Adrenal gland (tissue), 12 donors: ENCODE results near the gene ERICH2. TPM values are rescaled to one million over a fixed set of nuclear protein-coding genes. Genes with fewer than 3 reads are reported as not detected.

Experiments used
- DNase-seq, 7 donors: peaks; one replicate each; pipeline ENCODE4 v3.0.0-alpha.2; 2019 to 2020
- H3K27ac ChIP-seq, 5 donors: fragments of 200-600 bp; sonication (generic) in 4 of 5; 1 replicate in 3 of 5; 2 replicates in 2 of 5; pipeline versions ENCODE4 v1.5.1 to v1.8.0; 2016 to 2020; ENCODE audit warnings: mild to moderate bottlenecking in 1 of 5
- H3K27me3 ChIP-seq: fragments of 200-600 bp; 2 replicates; pipeline ENCODE4 v1.8.0; 2021
- H3K36me3 ChIP-seq, 2 donors: fragments of 200-600 bp; replicated peaks in 1 of 2; 1 replicate in 1 of 2; 2 replicates in 1 of 2; pipeline versions ENCODE4 v1.5.1 to v1.8.0; 2018 to 2022
- H3K4me1 ChIP-seq, 2 donors: fragments of 200-600 bp; replicated peaks in 1 of 2; 1 replicate in 1 of 2; 2 replicates in 1 of 2; pipeline versions ENCODE4 v1.5.1 to v1.8.0; 2018 to 2021
- H3K4me3 ChIP-seq, 4 donors: fragments of 200-600 bp; sonication (generic) in 3 of 4; one replicate each; pipeline ENCODE4 v1.5.1; 2016 to 2018
- H3K9me3 ChIP-seq, 3 donors: fragments of 200-600 bp; sonication (generic) in 1 of 3; replicated peaks in 1 of 3; 1 replicate in 2 of 3; 2 replicates in 1 of 3; pipeline versions ENCODE4 v1.5.1 to v1.8.0; 2016 to 2021
- POLR2A ChIP-seq, 2 donors: fragments of 450-650 bp; IDR thresholded peaks; one replicate each; pipeline ENCODE4 v1.6.1; 2017; ENCODE audit warnings: antibody characterized with exemption in 2 of 2, mild to moderate bottlenecking in 2 of 2, moderate library complexity in 1 of 2
- WGBS, 4 donors: extraction: QIAGEN DNeasy Blood & Tissue Kit in 2 of 4; methylation state at CpG; one replicate each; pipeline versions ENCODE4 v1.1.5 to v1.1.7; 2013 to 2017; 5-methylcytosine and 5-hydroxymethylcytosine counted together
- intact Hi-C, 2 donors: fragments of 100-400 bp; cut with DNase I; formaldehyde crosslinking; loops; one replicate each; pipeline versions ENCODE4 v1.14.1 to v1.15.0; 2022 to 2023
- polyA plus RNA-seq, 3 donors: library from polyadenylated mRNA; stranded (reverse); fragments of 200-250 nt in 2 of 3; fragments of 350-450 nt in 1 of 3; fragmentation: Illumina TruSeq in 1 of 3; extraction: RNeasy Lipid Tissue Mini Kit (QIAGEN cat#74804) in 1 of 3; gene quantifications; one replicate each; pipeline ENCODE4 v1.2.3, GENCODE V29; 2013 to 2014
- total RNA-seq, 9 donors: library from RNA; depleted of rRNA in 4 of 9; stranded (reverse); fragments of >200 nt in 4 of 9; fragments of 120-200 nt in 1 of 9; fragmentation: NEBNext Ultra II Directional in 1 of 9; extraction: Animal tissue kit (Norgen Biotek cat#: 25700) in 1 of 9; gene quantifications; one replicate each; pipeline versions ENCODE4 v1.1.0 to v1.2.4, GENCODE V29; 2013 to 2023
- TF ChIP-seq, protein P1 (sequence below), 6 experiments: fragments of 450-650 bp in 4 of 6; fragments of 200-600 bp in 2 of 6; sonication (generic) in 1 of 6; IDR thresholded peaks; 1 replicate in 5 of 6; 2 replicates in 1 of 6; pipeline versions ENCODE4 v1.5.1 to v1.8.0; 2016 to 2021; ENCODE audit warnings: antibody characterized with exemption in 6 of 6, mild to moderate bottlenecking in 2 of 6, moderate library complexity in 1 of 6
- donor health status: healthy with polysubstance abuse.
- donor health status: Bipolar disorder and iron deficiency.
- donor health status: DM: yes; HTN: yes; CAD: no.
- donor health status: DM: no; HTN: no; CAD: no.
- donor health status: DM: no; HTN: no; CAD: no.
- donor health status: DM: yes; HTN: yes; CAD: no.

Gene ERICH2
- total and polyA plus RNA-seq, 12 donors, result 0.39 to 1.7 (median 0.97) TPM; not detected in 6

DNA sequence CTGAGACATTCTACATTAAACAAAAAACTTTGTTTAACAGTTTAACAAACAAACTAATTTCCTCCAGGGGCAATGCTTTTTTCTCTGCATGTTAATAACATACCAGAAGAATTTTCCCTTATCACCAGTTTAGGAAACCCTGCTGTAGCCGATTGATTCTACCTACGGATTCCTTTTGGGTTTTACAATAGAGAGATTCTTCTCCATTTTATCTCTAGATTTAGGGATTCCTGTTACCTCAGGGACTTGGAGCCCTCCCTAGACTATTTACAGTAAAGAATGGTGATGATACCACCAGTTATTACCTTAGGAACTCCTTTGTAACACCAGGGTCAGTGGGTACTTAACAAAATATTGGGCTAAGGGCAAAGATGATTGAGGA lies 5.3 kb upstream of the ERICH2 start:
- no peaks in the 10 kb centered on the region for H3K36me3 ChIP-seq
- intact Hi-C loops, result no loop called here
- DNase-seq, result no peak
- TF ChIP-seq, protein P1, sequence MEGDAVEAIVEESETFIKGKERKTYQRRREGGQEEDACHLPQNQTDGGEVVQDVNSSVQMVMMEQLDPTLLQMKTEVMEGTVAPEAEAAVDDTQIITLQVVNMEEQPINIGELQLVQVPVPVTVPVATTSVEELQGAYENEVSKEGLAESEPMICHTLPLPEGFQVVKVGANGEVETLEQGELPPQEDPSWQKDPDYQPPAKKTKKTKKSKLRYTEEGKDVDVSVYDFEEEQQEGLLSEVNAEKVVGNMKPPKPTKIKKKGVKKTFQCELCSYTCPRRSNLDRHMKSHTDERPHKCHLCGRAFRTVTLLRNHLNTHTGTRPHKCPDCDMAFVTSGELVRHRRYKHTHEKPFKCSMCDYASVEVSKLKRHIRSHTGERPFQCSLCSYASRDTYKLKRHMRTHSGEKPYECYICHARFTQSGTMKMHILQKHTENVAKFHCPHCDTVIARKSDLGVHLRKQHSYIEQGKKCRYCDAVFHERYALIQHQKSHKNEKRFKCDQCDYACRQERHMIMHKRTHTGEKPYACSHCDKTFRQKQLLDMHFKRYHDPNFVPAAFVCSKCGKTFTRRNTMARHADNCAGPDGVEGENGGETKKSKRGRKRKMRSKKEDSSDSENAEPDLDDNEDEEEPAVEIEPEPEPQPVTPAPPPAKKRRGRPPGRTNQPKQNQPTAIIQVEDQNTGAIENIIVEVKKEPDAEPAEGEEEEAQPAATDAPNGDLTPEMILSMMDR (IDR thresholded peaks at IDR 0.05), result no peak
- no peak for TF ChIP-seq POLR2A (IDR thresholded peaks at IDR 0.05)
- no peaks in the 10 kb centered on the region for H3K4me1 ChIP-seq
- H3K27ac ChIP-seq, result no peak overlapping the region
- H3K27me3 ChIP-seq, result no peaks in the 10 kb centered on the region
- no peaks in the 10 kb centered on the region for H3K9me3 ChIP-seq
- H3K4me3 ChIP-seq, result no peak overlapping the region
- WGBS, 4 donors, result 52 to 66% (median 62%) methylated on average over 2 of the region's 2 CpGs

DNA sequence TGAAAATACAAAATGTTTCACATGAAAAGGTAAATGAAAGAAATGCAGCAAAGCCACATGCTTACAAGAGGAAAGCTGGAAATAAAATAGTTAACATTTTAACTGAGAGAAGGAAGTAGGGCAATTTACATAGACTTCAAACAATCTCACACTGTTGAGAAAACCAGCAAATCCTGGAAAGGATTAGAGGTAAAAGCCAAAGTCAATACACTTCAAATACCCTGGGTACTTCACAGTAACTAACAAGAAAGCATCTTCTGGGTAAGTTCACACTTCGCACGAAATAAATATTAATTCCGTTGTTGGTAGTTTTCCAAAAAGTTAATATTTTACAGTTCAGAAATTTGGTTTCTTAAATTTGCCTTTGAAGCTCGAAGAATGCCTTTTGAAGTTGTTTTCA lies 3.5 kb upstream of the ERICH2 start:
- Histone ChIP-seq H3K27ac (no peak overlapping the region), H3K4me1 (peaks cover 0 to 6% of the 10 kb centered on the region in 2 donors), H3K36me3 (no peaks in the 10 kb centered on the region), H3K27me3 (no peaks in the 10 kb centered on the region), H3K9me3 (no peaks in the 10 kb centered on the region), H3K4me3 (no peak overlapping the region)
- intact Hi-C loops, result no loop called here
- no peak for DNase-seq
- TF ChIP-seq, protein P1 (IDR thresholded peaks at IDR 0.05), result no peak
- TF ChIP-seq POLR2A (IDR thresholded peaks at IDR 0.05), result no peak
- 55 to 64% (median 61%) methylated on average over 4 of the region's 4 CpGs for WGBS, 4 donors

DNA sequence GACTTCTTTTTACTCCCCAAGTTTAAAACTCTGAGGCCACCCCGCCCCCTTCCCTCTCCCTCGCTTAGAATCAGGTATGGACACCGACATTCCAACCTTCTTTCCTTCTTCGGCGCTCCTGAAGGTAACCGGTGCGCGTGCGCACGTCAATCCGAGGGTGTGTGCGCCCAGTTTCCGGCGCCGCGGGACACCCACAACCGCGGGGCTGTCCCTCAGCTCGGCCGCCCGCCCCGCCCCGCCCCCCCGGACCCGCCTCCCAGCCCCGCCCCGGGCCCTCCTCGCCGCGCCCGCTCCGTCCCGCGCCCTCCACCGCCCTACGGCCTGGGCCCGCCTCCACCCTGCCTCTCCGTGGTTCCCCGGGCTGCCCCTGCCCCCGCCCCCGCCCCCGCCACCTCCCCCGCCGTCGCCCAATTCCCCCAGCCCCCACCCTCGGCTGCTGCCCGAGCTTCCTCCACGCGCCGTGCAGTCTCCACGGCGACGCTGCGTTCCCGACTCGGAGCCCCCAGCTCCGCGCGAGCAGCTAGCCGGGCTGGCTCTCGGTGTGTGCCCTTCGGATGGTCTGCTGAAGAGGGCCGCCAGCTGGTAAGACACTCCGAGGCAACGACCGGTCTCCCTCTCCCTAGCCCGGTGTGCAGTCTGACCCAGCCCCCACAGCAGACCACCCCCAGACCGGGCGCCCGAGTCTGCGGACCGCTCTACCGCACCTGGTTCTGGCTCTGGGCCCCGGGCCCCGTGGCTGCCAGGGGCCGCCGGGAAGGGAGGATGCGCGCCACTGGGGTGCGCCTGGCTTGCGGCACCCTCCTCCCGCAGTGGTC lies 635 bp downstream of the ERICH2 start:
- intact Hi-C loops, result loop anchor here in 1 of 2 donors (10.0 kb wide), 1 partner anchor 56 kb away; the partner anchor contains the start of gene SP5
- H3K36me3 ChIP-seq, result no peaks in the 10 kb centered on the region
- H3K27me3 ChIP-seq, result no peaks in the 10 kb centered on the region
- WGBS, 4 donors, result 1 to 2% (median 1%) methylated on average over 14 to 81 of the region's 82 CpGs
- H3K9me3 ChIP-seq, result no peaks in the 10 kb centered on the region
- peak overlapping the region in 3 of 5 donors; percentile 21 to 60 (median 50) for H3K27ac ChIP-seq
- peak in 1 of 2 donors; percentile 43 for TF ChIP-seq POLR2A (IDR thresholded peaks at IDR 0.05)
- TF ChIP-seq, protein P1 (IDR thresholded peaks at IDR 0.05), result no peak
- H3K4me1 ChIP-seq, result peaks cover 0 to 6% of the 10 kb centered on the region in 2 donors
- peak; percentile 79 to 88 (median 81) for DNase-seq
- H3K4me3 ChIP-seq, result peak overlapping the region in 3 of 4 donors; percentile 28 to 84 (median 55)

DNA sequence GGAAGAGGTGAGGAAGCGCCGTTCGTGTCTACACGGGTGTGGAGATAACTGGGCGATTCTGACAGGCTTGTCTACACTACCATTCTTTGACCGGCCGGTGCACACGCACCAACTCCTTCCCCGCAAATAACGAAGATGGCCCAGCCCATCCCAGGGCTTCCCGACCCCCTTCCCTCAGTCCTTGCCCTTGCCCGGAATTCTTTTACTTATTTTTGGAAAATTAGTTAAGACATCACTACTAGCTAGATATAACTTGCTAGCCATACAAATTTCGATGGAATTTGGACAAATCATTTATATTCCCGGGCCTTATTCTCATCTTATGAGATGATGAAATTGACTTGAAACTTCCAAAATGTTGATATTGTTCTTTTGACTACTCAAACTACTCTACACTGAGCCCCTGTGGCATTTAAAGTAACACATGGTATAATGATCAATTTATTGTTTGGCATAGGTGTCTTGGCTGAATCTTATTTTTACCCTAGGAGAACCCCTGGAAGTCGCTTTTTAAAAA lies 1.3 kb downstream of the ERICH2 start:
- Histone ChIP-seq H3K27ac (peak overlapping the region in 2 of 5 donors; percentile 38 to 48), H3K4me1 (peaks cover 0 to 6% of the 10 kb centered on the region in 2 donors), H3K36me3 (no peaks in the 10 kb centered on the region), H3K4me3 (peak overlapping the region in 2 of 4 donors; percentile 42 to 84), H3K27me3 (no peaks in the 10 kb centered on the region), H3K9me3 (no peaks in the 10 kb centered on the region)
- no peak for TF ChIP-seq POLR2A (IDR thresholded peaks at IDR 0.05)
- TF ChIP-seq, protein P1 (IDR thresholded peaks at IDR 0.05), result no peak
- WGBS, 4 donors, result 9 to 18% (median 12%) methylated on average over 8 to 15 of the region's 15 CpGs
- DNase-seq, result peak in 1 of 7 donors; percentile 17
- intact Hi-C loops, result loop anchor here in 1 of 2 donors (10.0 kb wide), 1 partner anchor 57 kb away; the partner anchor contains the start of gene SP5
